BE2C (cell line): ENCODE data around the gene LMO7.

Experiments
- DNase-seq: peaks from one replicate; pipeline ENCODE4 v3.0.0-alpha.2; 2020
- H3K27me3 ChIP-seq: fragments of 250-450 bp; sonication (Bioruptor Pico); 2 replicates; pipeline ENCODE4 v1.5.1; 2020; ENCODE audit warnings: mild to moderate bottlenecking
- H3K36me3 ChIP-seq: fragments of 250-450 bp; sonication (Bioruptor Pico); 2 replicates; pipeline ENCODE4 v1.5.1; 2020; ENCODE audit warnings: mild to moderate bottlenecking
- H3K4me1 ChIP-seq: fragments of 250-450 bp; sonication (Bioruptor Pico); 2 replicates; pipeline ENCODE4 v1.5.1; 2020
- H3K4me3 ChIP-seq: 2 replicates; pipeline ENCODE4 v1.5.1; 2011; ENCODE audit warnings: low read depth, low read length
- H3K9me3 ChIP-seq: fragments of 250-450 bp; sonication (Bioruptor Pico); 2 replicates; pipeline ENCODE4 v1.5.1; 2020
- TF ChIP-seq, protein P1 (sequence below): IDR thresholded peaks from 2 replicates; pipeline ENCODE4 v1.5.1; 2012; ENCODE audit warnings: mild to moderate bottlenecking, low read depth, low read length

The LMO7 gene

DNA sequence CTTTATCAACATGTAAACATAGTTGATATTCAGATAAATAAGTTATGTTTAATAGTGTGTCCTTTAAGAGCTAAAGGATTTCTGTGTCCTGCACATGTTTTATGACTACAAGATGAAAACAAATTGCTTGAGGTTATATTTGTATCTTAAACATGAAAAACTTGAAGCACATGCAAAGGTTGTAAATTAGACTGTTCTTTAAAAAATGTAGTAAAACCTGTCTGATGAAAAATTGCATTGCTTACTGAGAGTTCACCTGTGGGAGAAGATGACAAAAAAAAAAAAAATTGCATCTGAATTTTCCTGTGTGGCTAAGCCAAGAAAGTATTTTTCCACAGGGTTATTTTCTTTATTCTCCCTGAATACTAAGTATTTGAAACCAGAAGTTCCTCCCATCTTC lies 25.7 kb upstream of the LMO7 start:
- H3K9me3 ChIP-seq = no peaks in the 10 kb centered on the region
- no peaks in the 10 kb centered on the region for H3K27me3 ChIP-seq
- DNase-seq = no peak
- TF ChIP-seq, protein P1, sequence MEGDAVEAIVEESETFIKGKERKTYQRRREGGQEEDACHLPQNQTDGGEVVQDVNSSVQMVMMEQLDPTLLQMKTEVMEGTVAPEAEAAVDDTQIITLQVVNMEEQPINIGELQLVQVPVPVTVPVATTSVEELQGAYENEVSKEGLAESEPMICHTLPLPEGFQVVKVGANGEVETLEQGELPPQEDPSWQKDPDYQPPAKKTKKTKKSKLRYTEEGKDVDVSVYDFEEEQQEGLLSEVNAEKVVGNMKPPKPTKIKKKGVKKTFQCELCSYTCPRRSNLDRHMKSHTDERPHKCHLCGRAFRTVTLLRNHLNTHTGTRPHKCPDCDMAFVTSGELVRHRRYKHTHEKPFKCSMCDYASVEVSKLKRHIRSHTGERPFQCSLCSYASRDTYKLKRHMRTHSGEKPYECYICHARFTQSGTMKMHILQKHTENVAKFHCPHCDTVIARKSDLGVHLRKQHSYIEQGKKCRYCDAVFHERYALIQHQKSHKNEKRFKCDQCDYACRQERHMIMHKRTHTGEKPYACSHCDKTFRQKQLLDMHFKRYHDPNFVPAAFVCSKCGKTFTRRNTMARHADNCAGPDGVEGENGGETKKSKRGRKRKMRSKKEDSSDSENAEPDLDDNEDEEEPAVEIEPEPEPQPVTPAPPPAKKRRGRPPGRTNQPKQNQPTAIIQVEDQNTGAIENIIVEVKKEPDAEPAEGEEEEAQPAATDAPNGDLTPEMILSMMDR = no peak
- no peaks in the 10 kb centered on the region; the same call in 1 of the 2 replicates for H3K4me1 ChIP-seq
- peaks cover 5% of the 10 kb centered on the region for H3K36me3 ChIP-seq
- H3K4me3 ChIP-seq = no peak overlapping the region

- no peak overlapping the region for H3K4me3 ChIP-seq
- H3K27me3 ChIP-seq = no peaks in the 10 kb centered on the region
- TF ChIP-seq, protein P1 = no peak
- DNase-seq = no peak
- H3K4me1 ChIP-seq = no peaks in the 10 kb centered on the region; the same call in 1 of the 2 replicates
- H3K36me3 ChIP-seq = no peaks in the 10 kb centered on the region
- no peaks in the 10 kb centered on the region for H3K9me3 ChIP-seq
Measured at GRCh38 chr13:75612354-75612753, 23.8 kb upstream of the LMO7 start.

GRCh38 chr13:75617230-75617629 lies 18.9 kb upstream of the LMO7 start:
- H3K4me3 ChIP-seq = no peak overlapping the region
- no peaks in the 10 kb centered on the region for H3K4me1 ChIP-seq
- H3K27me3 ChIP-seq = no peaks in the 10 kb centered on the region
- no peaks in the 10 kb centered on the region for H3K9me3 ChIP-seq
- no peak for DNase-seq
- no peaks in the 10 kb centered on the region for H3K36me3 ChIP-seq
- TF ChIP-seq, protein P1 = no peak

DNA sequence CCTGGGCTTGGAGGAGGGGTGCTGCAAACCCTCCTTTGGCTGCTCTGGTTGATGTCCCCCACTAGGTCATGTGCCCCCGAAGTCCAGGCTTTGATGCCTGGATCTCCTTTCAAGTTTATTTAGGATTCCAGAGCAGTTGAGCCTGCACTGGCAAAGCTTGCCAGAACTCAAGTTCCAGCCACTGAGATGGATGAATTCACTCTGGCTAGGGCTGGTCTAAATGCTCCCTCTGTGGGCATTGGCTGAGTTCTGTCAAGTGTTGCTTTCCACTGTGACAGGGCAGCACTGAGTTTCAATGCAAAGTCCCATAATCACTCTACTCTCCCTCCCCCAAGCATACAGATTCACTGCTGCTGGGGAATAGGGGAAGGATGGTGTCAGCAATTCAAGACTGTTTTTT lies 17.8 kb upstream of the LMO7 start:
- no peaks in the 10 kb centered on the region for H3K27me3 ChIP-seq
- no peak overlapping the region for H3K4me3 ChIP-seq
- H3K4me1 ChIP-seq = no peaks in the 10 kb centered on the region
- no peaks in the 10 kb centered on the region for H3K9me3 ChIP-seq
- no peaks in the 10 kb centered on the region for H3K36me3 ChIP-seq
- TF ChIP-seq, protein P1 = no peak
- no peak for DNase-seq

DNA sequence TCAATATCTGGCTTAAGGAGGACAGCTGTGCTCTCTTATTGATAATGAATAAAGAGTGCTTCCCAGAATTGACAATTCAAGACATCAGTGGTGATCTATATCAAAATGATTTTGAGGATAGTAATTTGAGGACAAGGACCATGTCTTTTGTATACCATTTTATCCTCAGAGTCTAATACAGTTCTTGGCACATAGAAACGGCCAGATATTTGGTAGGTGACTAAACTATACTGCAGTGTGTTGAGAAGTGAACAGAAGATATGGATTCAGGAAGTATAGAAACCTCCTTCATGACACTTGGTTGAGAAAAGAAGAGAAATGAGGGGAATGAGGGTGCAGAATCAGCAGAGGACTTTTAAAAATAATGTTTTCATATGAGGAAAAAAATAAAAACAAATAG lies 16.1 kb upstream of the LMO7 start:
- TF ChIP-seq, protein P1 = no peak
- H3K4me1 ChIP-seq = no peaks in the 10 kb centered on the region
- H3K27me3 ChIP-seq = no peaks in the 10 kb centered on the region
- no peaks in the 10 kb centered on the region; the same call in 1 of the 2 replicates for H3K36me3 ChIP-seq
- no peak overlapping the region for H3K4me3 ChIP-seq
- no peak for DNase-seq
- H3K9me3 ChIP-seq = no peaks in the 10 kb centered on the region

DNA sequence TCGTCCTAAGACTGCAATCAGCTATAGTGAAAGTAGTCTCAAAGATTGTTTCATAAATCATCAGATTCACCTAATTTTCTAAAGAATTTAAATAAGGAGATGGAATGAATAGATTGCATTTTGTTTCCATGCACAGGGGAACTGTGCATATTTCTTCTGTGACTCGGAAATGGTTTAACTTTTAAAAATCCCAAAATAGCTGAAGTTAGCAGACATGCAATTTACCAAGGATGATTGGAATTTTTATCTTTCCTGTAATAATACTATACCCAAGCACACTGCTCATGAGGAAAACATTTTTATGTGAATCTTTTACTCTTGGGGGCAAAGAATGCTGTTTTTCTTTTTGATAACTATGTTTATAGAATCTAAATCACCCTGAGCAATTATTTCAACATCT lies 15.0 kb upstream of the LMO7 start:
- Histone ChIP-seq H3K4me3 (no peak overlapping the region), H3K36me3 (no peaks in the 10 kb centered on the region; the same call in 1 of the 2 replicates), H3K4me1 (no peaks in the 10 kb centered on the region), H3K9me3 (no peaks in the 10 kb centered on the region), H3K27me3 (no peaks in the 10 kb centered on the region)
- DNase-seq = no peak
- TF ChIP-seq, protein P1 = no peak
